GM21529 (cell line): ENCODE measurements around the gene PRMT5.
A peak's percentile ranks its signal among the peaks of the same experiment; 100 is the strongest.

Experiments
- ATAC-seq: cut with Tn5 transposase; IDR thresholded peaks from one replicate; pipeline ENCODE4 v1.9.1; 2021; ENCODE audit not compliant: unreplicated experiment

The PRMT5 gene

GRCh38 chr14:22898302-22899090 is 30.7 kb downstream of the PRMT5 start:
- no peak for ATAC-seq

DNA sequence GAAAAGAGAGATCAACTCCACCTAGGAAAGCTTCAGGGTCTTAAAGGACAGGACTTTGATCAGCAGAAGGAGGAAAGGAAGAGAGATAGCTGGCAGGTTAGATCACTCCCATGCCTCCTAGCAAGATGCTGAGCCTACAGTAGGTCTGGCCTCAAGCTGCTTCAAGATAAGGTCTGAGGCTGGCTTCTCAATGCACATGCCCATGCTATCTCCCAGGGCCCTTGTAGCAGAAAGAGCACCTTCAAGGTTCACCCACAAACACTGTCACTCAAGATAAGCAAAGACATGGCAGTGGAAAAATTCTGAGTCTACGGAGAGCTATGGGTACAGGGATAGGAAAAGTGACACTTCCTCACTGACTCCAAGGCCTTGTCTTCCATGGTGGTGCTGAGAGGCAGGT is 31.8 kb downstream of the PRMT5 start:
- ATAC-seq, result no peak

DNA sequence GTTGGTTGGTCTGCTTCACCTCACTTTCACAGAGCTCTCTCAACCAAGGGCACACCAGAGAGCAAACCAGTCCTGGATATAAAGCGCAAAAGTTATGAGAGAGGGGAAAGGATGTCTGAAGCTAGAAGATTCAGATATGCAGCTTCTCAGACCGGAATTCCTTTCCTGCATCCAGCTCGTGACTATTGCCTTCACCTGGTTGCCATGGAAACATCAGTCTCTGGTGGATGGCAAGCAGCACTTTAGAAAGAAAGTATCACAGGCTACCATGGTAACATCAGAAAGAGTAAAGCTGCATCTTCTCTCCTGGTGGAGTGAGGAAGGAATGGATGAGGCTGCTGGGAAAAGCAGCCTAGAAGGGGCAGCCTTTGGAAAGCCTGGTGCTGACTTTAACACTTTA is 32.4 kb downstream of the PRMT5 start:
- ATAC-seq, result no peak

DNA sequence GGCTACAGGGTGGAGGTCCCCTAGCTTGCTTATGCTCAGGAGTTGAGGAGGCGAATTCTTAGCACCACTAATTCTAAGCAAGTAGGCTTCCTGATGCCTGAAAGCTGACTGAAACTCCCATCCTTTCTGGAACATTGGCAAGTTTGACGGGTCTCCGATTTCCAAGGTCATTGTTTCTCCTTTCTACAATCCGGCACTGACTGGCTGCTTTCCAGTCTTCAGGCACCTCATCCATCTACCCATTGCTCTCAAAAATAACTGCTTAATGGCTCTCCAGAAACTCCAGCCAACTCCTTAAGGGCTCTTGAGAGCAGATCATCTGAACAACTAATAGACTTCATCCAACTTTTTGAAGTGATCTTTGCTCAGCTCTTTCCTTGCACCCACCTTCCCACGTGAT is 32.8 kb downstream of the PRMT5 start:
- no peak for ATAC-seq

DNA sequence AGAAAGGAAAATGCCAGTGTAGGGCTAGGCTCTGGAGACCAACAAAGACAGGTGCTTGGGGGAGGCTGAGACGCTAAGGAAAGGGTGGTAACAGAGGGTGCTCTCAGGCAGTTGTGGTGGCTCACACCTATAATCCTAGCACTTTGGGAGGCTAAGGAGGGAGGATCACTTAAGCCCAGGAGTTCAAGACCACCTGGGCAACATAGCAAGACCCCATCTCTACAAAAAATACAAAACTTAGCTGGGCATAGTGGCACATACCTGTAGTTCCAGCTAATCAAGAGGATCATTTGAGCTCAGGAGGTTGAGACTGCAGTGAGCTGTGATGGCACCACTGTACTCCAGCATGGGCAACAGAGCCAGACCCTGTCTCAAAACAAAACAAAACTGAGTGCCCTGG is 33.8 kb downstream of the PRMT5 start:
- no peak for ATAC-seq

GRCh38 chr14:22893706-22894105 is 35.5 kb downstream of the PRMT5 start:
- ATAC-seq, result no peak

- ATAC-seq, result no peak
These were observed 36.7 kb downstream of the PRMT5 start for GRCh38 chr14:22892488-22892887.

GRCh38 chr14:22890416-22890815 is 38.8 kb downstream of the PRMT5 start:
- no peak for ATAC-seq

- no peak for ATAC-seq
These were observed 40.5 kb downstream of the PRMT5 start for GRCh38 chr14:22888662-22889061.

DNA sequence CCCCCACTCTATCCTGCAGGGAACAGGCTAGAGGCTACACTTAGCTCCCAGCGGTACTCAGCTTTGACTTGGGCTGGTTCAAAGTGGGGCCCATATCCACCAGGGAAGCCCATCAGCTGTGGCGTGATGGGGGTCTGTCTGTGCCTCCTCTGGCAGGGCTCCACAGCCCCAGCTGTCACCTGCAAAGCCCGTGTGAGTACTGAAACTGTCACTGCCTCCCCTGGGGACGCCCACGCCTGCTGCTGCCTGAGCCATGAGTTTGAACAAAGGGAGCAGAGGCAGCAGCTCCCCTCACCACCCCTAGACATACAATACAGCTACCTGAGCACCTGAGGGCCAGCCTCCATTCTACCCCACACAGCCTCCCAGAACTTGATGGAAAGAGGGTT is 41.2 kb downstream of the PRMT5 start:
- peak; percentile 43 for ATAC-seq

DNA sequence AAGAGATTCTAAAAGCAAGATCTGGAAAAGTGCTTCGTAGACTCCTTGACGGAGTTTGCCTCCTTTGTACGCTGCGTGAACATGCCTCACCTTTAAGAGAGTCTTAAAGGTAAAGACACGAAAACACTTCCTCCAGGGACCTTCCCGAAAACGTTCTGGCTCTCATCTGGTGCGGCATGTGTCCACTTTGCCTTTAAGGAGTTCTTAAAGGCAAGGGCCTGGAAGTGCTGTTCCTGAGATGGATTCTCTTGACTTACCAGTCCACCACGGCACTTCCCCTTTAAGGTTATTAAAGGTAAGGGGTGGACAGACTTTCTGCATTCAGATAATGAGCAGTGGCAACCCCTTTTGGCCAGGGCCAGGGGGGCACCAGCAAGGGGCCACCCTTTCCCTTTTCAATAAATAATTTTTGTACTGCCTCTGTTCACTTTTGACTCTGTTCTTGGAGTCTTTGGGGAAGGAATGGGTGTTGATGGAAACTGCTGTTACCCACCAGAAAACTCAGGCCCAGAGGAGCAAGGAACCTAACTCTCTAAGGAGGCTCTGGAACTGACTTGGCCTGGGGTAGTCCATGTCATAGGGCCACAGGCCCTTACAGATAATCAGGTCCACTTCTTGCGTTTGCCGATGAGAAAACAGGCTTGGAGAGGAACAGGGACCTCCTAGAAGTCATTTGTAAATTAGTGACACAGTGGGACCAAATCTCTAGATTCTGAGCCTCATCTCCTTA is 41.8 kb downstream of the PRMT5 start:
- peak; percentile 48 for ATAC-seq

DNA sequence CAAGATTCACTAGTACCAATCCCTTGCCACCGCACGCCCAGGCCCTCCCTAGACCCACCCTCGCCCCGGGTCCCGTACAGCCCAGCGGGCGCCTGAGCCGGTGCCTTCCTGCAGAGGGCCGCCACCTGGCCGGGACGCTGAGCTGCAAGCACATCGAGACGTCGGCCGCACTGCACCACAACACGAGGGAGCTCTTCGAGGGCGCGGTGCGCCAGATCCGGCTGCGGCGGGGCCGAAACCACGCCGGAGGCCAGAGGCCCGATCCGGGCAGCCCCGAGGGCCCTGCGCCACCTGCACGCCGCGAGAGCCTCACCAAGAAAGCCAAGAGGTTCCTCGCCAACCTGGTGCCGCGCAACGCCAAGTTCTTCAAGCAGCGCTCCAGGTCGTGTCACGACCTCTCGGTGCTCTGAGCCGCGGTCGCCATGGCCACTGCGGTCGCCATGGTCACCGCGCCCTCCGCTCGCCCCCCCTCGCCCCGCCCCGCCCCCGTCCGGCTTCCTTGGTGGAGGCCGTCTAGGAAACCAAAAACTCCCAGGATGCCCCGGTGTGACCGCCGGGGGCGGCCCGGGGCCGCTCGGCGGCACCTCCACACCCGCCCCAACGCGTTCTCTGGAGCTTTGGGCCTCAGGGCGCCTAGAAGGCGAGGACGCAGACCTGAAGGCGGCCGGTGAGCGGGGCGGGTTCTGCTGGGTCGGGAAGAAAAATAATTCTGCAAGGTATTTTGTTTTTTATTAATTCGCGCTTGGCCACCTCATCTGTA is 42.5 kb downstream of the PRMT5 start:
- peak; percentile 47 for ATAC-seq

GRCh38 chr14:22885975-22886374 is 43.2 kb downstream of the PRMT5 start:
- no peak for ATAC-seq

DNA sequence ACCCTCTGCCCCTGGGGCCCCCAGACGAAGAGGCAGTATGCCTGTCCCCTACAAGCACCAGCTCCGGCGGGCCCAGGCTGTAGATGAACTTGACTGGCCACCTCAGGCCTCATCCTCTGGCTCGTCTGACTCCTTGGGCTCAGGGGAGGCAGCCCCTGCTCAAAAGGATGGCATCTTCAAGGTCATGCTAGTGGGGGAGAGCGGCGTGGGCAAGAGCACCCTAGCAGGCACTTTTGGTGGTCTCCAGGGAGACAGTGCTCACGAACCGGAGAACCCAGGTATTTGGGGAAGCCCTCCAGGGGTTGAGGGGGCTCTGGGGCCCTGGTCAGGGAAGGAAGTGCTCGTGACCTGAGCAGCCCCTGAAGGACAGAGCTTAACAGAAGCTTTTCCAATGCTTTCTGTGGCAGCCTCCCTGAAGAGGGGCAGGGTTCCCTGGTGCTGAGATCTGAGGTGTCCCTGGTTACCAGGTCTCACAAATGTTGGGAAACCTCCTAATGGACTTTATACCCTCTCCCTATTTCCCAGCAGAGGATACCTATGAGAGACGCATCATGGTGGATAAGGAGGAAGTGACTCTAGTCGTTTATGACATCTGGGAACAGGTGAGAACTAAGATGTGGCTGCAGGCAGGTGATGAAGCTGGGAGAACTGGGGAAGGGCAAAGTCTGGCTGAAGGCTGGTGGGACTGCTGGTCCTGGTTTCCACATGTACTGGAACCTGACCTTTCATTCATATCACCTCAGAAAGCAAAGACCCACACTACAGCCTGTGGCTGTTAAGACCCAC is 44.2 kb downstream of the PRMT5 start:
- ATAC-seq, result no peak

GRCh38 chr14:22884076-22884737 is 45.0 kb downstream of the PRMT5 start:
- no peak for ATAC-seq

- ATAC-seq, result no peak
These were observed 45.8 kb downstream of the PRMT5 start, which contains the start of gene REM2 for GRCh38 chr14:22883173-22883976. REM2 (plus strand) TSS chr14:22883222; CDS start chr14:22883288, 66 bp downstream.

DNA sequence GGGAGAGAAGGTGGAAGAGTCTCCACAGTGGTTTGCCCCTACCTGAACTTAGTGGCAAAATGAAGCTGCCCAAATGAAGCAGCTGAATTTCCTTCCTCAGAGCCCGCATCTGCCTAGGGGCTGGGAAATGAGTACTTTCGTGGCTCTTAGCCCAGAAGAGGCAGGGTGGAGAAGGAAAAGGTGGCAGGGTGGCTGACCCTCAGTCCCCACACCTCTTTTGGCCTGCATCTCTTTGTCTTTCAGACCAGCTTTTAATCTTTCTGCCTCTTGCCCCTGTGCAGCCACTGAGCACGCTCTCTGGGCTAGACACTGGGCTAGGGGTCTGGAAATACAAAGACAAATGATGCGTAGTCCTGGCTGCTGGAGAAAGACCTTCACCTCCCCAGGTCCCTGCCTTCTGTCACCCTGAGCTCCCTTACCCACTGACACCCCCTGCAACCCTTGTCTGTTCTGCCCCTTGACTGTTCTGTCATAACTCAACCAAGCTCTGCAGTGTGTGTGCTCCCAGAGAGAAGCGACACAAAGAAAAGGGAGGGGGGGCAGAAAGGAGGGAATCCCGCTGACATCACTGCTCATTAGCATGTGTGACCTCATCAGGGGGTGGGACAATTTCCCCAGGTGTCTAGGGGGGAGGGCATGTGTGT is 46.5 kb downstream of the PRMT5 start:
- ATAC-seq, result no peak

- ATAC-seq, result no peak
These were observed 47.1 kb downstream of the PRMT5 start for GRCh38 chr14:22882064-22882463.
